K562 (cell line): ENCODE results near the gene COL23A1. TPM values are rescaled to one million over a fixed set of nuclear protein-coding genes. Genes with fewer than 3 reads are reported as not detected.

ENCODE experiments used
- BRCA1 ChIP-seq, 2 experiments: fragments of 450-650 bp in 1 of 2; sonication (generic) in 1 of 2; formaldehyde crosslinking in 1 of 2; IDR thresholded peaks; 2 replicates each; pipeline versions ENCODE4 v1.5.0 to v1.6.1; 2017 to 2020; ENCODE audit warnings: mild to moderate bottlenecking in 1 of 2, missing genetic modification reagents in 1 of 2
- DMBX1 ChIP-seq: fragments of 250-450 bp; sonication (Bioruptor Pico); IDR thresholded peaks from 2 replicates; pipeline ENCODE4 v1.8.0; 2022; ENCODE audit warnings: inconsistent platforms, mild to moderate bottlenecking, moderate library complexity, borderline replicate concordance
- ETV1 ChIP-seq: fragments of 450-650 bp; conservative IDR thresholded peaks from 2 replicates; pipeline ENCODE4 v1.6.1; 2016; ENCODE audit warnings: missing genetic modification characterization, control low read depth, low read depth, missing compliant biosample characterization
- HMG20A ChIP-seq: fragments of 450-650 bp; formaldehyde crosslinking; conservative IDR thresholded peaks from 2 replicates; pipeline ENCODE4 v1.4.0; 2020; ENCODE audit warnings: mild to moderate bottlenecking, mixed read lengths
- IFI16 ChIP-seq: fragments of 250-450 bp; sonication (Bioruptor Pico); IDR thresholded peaks from 2 replicates; pipeline ENCODE4 v2.1.2; 2022; ENCODE audit warnings: mild to moderate bottlenecking, inconsistent platforms
- KLF10 ChIP-seq: fragments of 250-450 bp; sonication (Bioruptor Pico); IDR thresholded peaks from 2 replicates; pipeline ENCODE4 v1.6.1; 2021; ENCODE audit warnings: matching md5 sums
- NCOA1 ChIP-seq: fragments of 450-650 bp; IDR thresholded peaks from 2 replicates; pipeline ENCODE4 v1.6.1; 2016; ENCODE audit warnings: low read depth
- NCOA4 ChIP-seq: fragments of 450-650 bp; IDR thresholded peaks from 2 replicates; pipeline ENCODE4 v1.6.1; 2018; ENCODE audit warnings: mild to moderate bottlenecking; ENCODE audit not compliant: partially characterized antibody
- RAD51 ChIP-seq: fragments of 450-650 bp; IDR thresholded peaks from 2 replicates; pipeline ENCODE4 v1.7.1; 2016; ENCODE audit warnings: low read depth, mild to moderate bottlenecking, borderline replicate concordance
- RBM25 ChIP-seq: fragments of 200-400 bp; formaldehyde crosslinking; IDR thresholded peaks from 2 replicates; pipeline ENCODE4 v1.6.1; 2018; ENCODE audit warnings: low read length, low read depth, moderate library complexity; ENCODE audit not compliant: severe bottlenecking
- SMARCE1 ChIP-seq: fragments of 450-650 bp; IDR thresholded peaks from 2 replicates; pipeline ENCODE4 v1.7.1; 2016; ENCODE audit warnings: mild to moderate bottlenecking
- SUPT5H ChIP-seq: fragments of 450-650 bp; IDR thresholded peaks from 2 replicates; pipeline ENCODE4 v1.6.1; 2016
- TGIF2 ChIP-seq: sonication (generic); formaldehyde crosslinking; IDR thresholded peaks from 2 replicates; pipeline ENCODE4 v1.8.1; 2022; ENCODE audit warnings: mild to moderate bottlenecking, missing genetic modification reagents, moderate library complexity
- ZNF184 ChIP-seq: sonication (generic); formaldehyde crosslinking; IDR thresholded peaks from 2 replicates; pipeline ENCODE4 v1.5.0; 2020; ENCODE audit warnings: missing genetic modification reagents
- ZNF57 ChIP-seq: fragments of 450-650 bp; formaldehyde crosslinking; IDR thresholded peaks from 2 replicates; pipeline ENCODE4 v1.4.0; 2020; ENCODE audit warnings: mild to moderate bottlenecking, moderate library complexity
- ZNF780A ChIP-seq: fragments of 250-450 bp; sonication (Bioruptor Pico); IDR thresholded peaks from 2 replicates; pipeline ENCODE4 v1.5.0; 2021; ENCODE audit warnings: mild to moderate bottlenecking
- polyA plus RNA-seq, 8 experiments: library from polyadenylated mRNA; depleted of rRNA in 4 of 8; stranded (reverse) in 5 of 8; unstranded in 3 of 8; fragments of >200 nt; fragmentation: Nextera tagmentation in 2 of 8; fragmentation: Illumina TruSeq in 1 of 8; extraction: Ambion mirVana in 2 of 8; extraction: Trizol in 1 of 8; gene quantifications; 2 replicates each; pipeline versions ENCODE4 v1.2.1 to v1.2.3, GENCODE V29; 2011 to 2014; ENCODE audit warnings: inconsistent platforms in 1 of 8, missing spikeins in 1 of 8
- total RNA-seq, 7 experiments: library from RNA; depleted of rRNA in 6 of 7; stranded (reverse); fragments of >200 nt in 6 of 7; fragmentation: Illumina TruSeq in 2 of 7; extraction: Trizol in 2 of 7; gene quantifications; 2 replicates each; pipeline versions ENCODE4 v1.2.1 to v1.2.3, GENCODE V29; 2011 to 2021; ENCODE audit warnings: low replicate concordance in 1 of 7
- TF ChIP-seq, protein P1 (sequence below): fragments of 450-650 bp; IDR thresholded peaks from 2 replicates; pipeline ENCODE4 v1.6.1; 2016; ENCODE audit warnings: low read depth
- TF ChIP-seq, protein P2 (sequence below): sonication (generic); formaldehyde crosslinking; IDR thresholded peaks from 2 replicates; pipeline ENCODE4 v1.9.0; 2022; ENCODE audit warnings: mild to moderate bottlenecking, missing genetic modification reagents
- TF ChIP-seq, protein P3 (sequence below): fragments of 450-650 bp; formaldehyde crosslinking; IDR thresholded peaks from 2 replicates; pipeline ENCODE4 v1.4.0; 2022; ENCODE audit warnings: missing genetic modification characterization

Gene COL23A1
- total and polyA plus RNA-seq, 9 of the 15 experiments (the other 6 are each of a cell fraction or from before 2014, with no cell fraction given), result 0.09 TPM; not detected in 8

DNA sequence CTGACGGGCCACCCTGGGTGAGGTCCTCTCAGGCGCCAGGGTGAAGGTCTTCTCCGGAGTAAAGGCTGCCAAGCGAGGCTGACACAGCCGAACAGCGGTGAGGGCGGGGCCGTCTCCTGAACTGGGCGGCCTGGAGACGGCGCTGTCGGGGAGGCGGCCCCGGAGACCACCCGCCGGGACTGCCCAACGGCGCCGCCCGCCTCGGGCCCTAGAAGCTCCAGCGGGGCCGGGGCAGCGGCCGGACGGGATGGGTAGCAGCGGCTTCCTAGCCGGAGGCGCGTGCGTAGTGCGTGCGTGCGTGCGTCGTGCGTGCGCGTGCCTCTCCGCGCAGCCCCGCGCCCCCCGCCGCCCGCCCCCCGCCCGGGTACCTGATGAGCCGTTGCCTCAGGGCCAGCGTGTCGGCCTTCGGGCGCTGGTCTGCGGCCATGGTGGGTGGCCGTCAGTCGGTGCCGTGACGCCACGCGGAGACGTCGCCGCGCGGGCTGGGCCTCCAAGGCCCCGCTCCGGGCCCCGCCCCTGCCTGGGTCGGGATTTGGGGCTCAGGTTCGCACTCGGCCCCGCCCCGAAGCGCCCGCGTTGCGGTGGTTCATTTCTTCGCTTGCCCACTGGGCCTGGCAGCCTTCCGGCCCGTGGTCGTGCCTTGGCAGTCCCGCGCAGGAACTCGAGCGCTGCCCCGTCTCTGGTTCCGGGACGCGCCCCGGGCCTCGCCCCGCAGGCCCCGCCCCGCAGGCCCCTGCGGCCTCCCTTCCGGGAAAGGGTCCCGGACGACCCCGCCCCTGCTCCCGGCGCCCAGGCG lies 357.9 kb downstream of the COL23A1 start, which contains the start of gene PHYKPL (continued):
- TF ChIP-seq ETV1 (no peak), BRCA1 (IDR thresholded peaks at IDR 0.05) (no peak), BRCA1 (CRISPR knock-in tag; IDR thresholded peaks at IDR 0.05) (no peak), DMBX1 (CRISPR knock-in tag) (no peak), HMG20A (CRISPR knock-in tag) (no peak), SUPT5H (peak; percentile 61; the same call in 1 of the 2 replicates), ZNF184 (CRISPR knock-in tag) (no peak), KLF10 (CRISPR knock-in tag) (no peak), TGIF2 (CRISPR knock-in tag) (no peak), RBM25 (no peak), ZNF780A (CRISPR knock-in tag) (no peak), ZNF57 (no peak), SMARCE1 (no peak), NCOA4 (no peak), NCOA1 (no peak), RAD51 (no peak), IFI16 (no peak)
- TF ChIP-seq, protein P1, sequence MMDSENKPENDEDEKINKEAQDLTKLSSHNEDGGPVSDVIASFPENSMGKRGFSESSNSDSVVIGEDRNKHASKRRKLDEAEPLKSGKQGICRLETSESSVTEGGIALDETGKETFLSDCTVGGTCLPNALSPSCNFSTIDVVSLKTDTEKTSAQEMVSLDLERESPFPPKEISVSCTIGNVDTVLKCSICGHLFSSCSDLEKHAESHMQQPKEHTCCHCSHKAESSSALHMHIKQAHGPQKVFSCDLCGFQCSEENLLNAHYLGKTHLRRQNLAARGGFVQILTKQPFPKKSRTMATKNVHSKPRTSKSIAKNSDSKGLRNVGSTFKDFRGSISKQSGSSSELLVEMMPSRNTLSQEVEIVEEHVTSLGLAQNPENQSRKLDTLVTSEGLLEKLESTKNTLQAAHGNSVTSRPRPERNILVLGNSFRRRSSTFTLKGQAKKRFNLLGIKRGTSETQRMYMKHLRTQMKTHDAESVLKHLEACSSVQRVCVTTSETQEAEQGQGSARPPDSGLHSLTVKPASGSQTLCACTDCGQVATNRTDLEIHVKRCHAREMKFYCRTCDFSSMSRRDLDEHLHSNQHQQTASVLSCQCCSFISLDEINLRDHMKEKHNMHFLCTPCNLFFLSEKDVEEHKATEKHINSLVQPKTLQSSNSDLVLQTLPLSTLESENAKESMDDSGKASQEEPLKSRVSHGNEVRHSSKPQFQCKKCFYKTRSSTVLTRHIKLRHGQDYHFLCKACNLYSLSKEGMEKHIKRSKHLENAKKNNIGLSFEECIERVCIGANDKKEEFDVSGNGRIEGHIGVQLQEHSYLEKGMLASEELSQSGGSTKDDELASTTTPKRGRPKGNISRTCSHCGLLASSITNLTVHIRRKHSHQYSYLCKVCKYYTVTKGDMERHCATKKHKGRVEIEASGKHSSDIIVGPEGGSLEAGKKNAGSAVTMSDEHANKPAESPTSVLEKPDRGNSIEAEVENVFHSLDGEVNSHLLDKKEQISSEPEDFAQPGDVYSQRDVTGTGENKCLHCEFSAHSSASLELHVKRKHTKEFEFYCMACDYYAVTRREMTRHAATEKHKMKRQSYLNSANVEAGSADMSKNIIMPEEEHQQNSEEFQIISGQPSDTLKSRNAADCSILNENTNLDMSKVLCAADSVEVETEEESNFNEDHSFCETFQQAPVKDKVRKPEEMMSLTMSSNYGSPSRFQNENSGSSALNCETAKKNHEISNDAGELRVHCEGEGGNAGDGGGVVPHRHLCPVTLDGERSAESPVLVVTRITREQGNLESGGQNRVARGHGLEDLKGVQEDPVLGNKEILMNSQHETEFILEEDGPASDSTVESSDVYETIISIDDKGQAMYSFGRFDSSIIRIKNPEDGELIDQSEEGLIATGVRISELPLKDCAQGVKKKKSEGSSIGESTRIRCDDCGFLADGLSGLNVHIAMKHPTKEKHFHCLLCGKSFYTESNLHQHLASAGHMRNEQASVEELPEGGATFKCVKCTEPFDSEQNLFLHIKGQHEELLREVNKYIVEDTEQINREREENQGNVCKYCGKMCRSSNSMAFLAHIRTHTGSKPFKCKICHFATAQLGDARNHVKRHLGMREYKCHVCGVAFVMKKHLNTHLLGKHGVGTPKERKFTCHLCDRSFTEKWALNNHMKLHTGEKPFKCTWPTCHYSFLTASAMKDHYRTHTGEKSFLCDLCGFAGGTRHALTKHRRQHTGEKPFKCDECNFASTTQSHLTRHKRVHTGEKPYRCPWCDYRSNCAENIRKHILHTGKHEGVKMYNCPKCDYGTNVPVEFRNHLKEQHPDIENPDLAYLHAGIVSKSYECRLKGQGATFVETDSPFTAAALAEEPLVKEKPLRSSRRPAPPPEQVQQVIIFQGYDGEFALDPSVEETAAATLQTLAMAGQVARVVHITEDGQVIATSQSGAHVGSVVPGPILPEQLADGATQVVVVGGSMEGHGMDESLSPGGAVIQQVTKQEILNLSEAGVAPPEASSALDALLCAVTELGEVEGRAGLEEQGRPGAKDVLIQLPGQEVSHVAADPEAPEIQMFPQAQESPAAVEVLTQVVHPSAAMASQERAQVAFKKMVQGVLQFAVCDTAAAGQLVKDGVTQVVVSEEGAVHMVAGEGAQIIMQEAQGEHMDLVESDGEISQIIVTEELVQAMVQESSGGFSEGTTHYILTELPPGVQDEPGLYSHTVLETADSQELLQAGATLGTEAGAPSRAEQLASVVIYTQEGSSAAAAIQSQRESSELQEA, result no peak
- TF ChIP-seq, protein P2, sequence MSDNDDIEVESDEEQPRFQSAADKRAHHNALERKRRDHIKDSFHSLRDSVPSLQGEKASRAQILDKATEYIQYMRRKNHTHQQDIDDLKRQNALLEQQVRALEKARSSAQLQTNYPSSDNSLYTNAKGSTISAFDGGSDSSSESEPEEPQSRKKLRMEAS (CRISPR knock-in tag), result peak; percentile 39; the same call in 1 of the 2 replicates
- TF ChIP-seq, protein P3, sequence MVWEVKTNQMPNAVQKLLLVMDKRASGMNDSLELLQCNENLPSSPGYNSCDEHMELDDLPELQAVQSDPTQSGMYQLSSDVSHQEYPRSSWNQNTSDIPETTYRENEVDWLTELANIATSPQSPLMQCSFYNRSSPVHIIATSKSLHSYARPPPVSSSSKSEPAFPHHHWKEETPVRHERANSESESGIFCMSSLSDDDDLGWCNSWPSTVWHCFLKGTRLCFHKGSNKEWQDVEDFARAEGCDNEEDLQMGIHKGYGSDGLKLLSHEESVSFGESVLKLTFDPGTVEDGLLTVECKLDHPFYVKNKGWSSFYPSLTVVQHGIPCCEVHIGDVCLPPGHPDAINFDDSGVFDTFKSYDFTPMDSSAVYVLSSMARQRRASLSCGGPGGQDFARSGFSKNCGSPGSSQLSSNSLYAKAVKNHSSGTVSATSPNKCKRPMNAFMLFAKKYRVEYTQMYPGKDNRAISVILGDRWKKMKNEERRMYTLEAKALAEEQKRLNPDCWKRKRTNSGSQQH (CRISPR knock-in tag), result no peak
